Activated CD8-positive, alpha-beta T cell treated with anti-CD3 and anti-CD28 coated beads for 36 hours (primary cell): Measurements from ENCODE around the gene PARD3. TPM values are rescaled to one million over a fixed set of nuclear protein-coding genes. Genes with fewer than 3 reads are reported as not detected.

Source experiments
- ATAC-seq: fragments of 200-7000 bp; cut with Tn5 transposase; one replicate; pipeline ENCODE4 v1.10.0; 2021; ENCODE audit warnings: mild to moderate bottlenecking, moderate library complexity
- CTCF ChIA-PET: fragments of 350-600 bp; sonication (Branson Sonifier 250); formaldehyde crosslinking; loops from one replicate; lab custom pipeline; 2021; ENCODE audit warnings: antibody characterized with exemption; lab: Charles Lee
- POLR2A ChIA-PET: fragments of 350-600 bp; sonication (Branson Sonifier 250); formaldehyde crosslinking; loops from one replicate; lab custom pipeline; 2021; ENCODE audit warnings: antibody characterized with exemption; lab: Charles Lee
- DNase-seq: peaks from one replicate; pipeline ENCODE4 v3.0.0-alpha.2; 2020
- H3K27ac Mint-ChIP-seq: one replicate; pipeline ENCODE4 v1.8.0; 2021; ENCODE audit warnings: mild to moderate bottlenecking, mixed read lengths
- H3K27me3 Mint-ChIP-seq: one replicate; pipeline ENCODE4 v1.8.0; 2021; ENCODE audit warnings: mixed read lengths
- H3K36me3 Mint-ChIP-seq: one replicate; pipeline ENCODE4 v1.8.0; 2021; ENCODE audit warnings: low read depth, mixed read lengths
- H3K4me1 Mint-ChIP-seq: one replicate; pipeline ENCODE4 v1.8.0; 2021; ENCODE audit warnings: low read depth, mixed read lengths
- H3K4me3 Mint-ChIP-seq: one replicate; pipeline ENCODE4 v1.8.0; 2021; ENCODE audit warnings: mild to moderate bottlenecking, moderate library complexity, mixed read lengths
- H3K9me3 Mint-ChIP-seq: one replicate; pipeline ENCODE4 v1.8.0; 2021; ENCODE audit warnings: mixed read lengths
- CTCF ChIP-seq: fragments of 200-600 bp; IDR thresholded peaks from one replicate; pipeline ENCODE4 v1.8.0; 2022; ENCODE audit warnings: antibody characterized with exemption, mild to moderate bottlenecking
- intact Hi-C: fragments of 100-400 bp; cut with micrococcal nuclease; formaldehyde crosslinking; loops from one replicate; pipeline ENCODE4 v1.10.0; 2022
- total RNA-seq, 2 experiments: library from RNA; stranded (reverse); gene quantifications; one replicate each; pipeline ENCODE4 v1.2.3, GENCODE V29; 2021

The PARD3 gene
- total RNA-seq, 2 experiments from 2014 or later: 1.6 to 2.0 TPM

GRCh38 chr10:34187201-34187600, 627.9 kb downstream of the PARD3 start:
- no peak for TF ChIP-seq CTCF
- intact Hi-C loops: no loop called here
- ChIA-PET CTCF (no interaction called here), POLR2A (no interaction called here)
- no peaks in the 10 kb centered on the region for H3K27me3 Mint-ChIP-seq
- H3K4me1 Mint-ChIP-seq: no peaks in the 10 kb centered on the region
- H3K27ac Mint-ChIP-seq: no peak overlapping the region
- H3K9me3 Mint-ChIP-seq: no peaks in the 10 kb centered on the region
- DNase-seq (no peak), ATAC-seq (no peak)
- no peaks in the 10 kb centered on the region for H3K36me3 Mint-ChIP-seq
- H3K4me3 Mint-ChIP-seq: no peak overlapping the region

- no peaks in the 10 kb centered on the region for H3K4me1 Mint-ChIP-seq
- H3K4me3 Mint-ChIP-seq: no peak overlapping the region
- intact Hi-C loops: no loop called here
- no peak for TF ChIP-seq CTCF
- H3K36me3 Mint-ChIP-seq: no peaks in the 10 kb centered on the region
- CTCF ChIA-PET: no interaction called here
- no peak overlapping the region for H3K27ac Mint-ChIP-seq
- POLR2A ChIA-PET: no interaction called here
- DNase-seq (no peak), ATAC-seq (no peak)
- H3K9me3 Mint-ChIP-seq: no peaks in the 10 kb centered on the region
- no peaks in the 10 kb centered on the region for H3K27me3 Mint-ChIP-seq
Observed at GRCh38 chr10:34186745-34187144, 628.4 kb downstream of the PARD3 start.

GRCh38 chr10:34185998-34186397, 629.1 kb downstream of the PARD3 start:
- CTCF ChIA-PET: no interaction called here
- no peak for TF ChIP-seq CTCF
- Mint-ChIP-seq H3K27ac (no peak overlapping the region), H3K4me1 (no peaks in the 10 kb centered on the region), H3K4me3 (no peak overlapping the region), H3K36me3 (no peaks in the 10 kb centered on the region), H3K9me3 (no peaks in the 10 kb centered on the region), H3K27me3 (no peaks in the 10 kb centered on the region)
- no peak for ATAC-seq
- intact Hi-C loops: no loop called here
- POLR2A ChIA-PET: no interaction called here
- DNase-seq: no peak

GRCh38 chr10:34184939-34185386, 630.1 kb downstream of the PARD3 start:
- POLR2A ChIA-PET: no interaction called here
- intact Hi-C loops: no loop called here
- DNase-seq (no peak), ATAC-seq (no peak)
- no peak for TF ChIP-seq CTCF
- no peaks in the 10 kb centered on the region for H3K9me3 Mint-ChIP-seq
- H3K27me3 Mint-ChIP-seq: no peaks in the 10 kb centered on the region
- no peaks in the 10 kb centered on the region for H3K4me1 Mint-ChIP-seq
- no peak overlapping the region for H3K4me3 Mint-ChIP-seq
- CTCF ChIA-PET: no interaction called here
- no peaks in the 10 kb centered on the region for H3K36me3 Mint-ChIP-seq
- no peak overlapping the region for H3K27ac Mint-ChIP-seq

- ChIA-PET POLR2A (no interaction called here), CTCF (no interaction called here)
- Mint-ChIP-seq H3K4me3 (no peak overlapping the region), H3K27me3 (no peaks in the 10 kb centered on the region), H3K9me3 (no peaks in the 10 kb centered on the region), H3K27ac (no peak overlapping the region), H3K36me3 (no peaks in the 10 kb centered on the region), H3K4me1 (no peaks in the 10 kb centered on the region)
- TF ChIP-seq CTCF: no peak
- ATAC-seq (no peak), DNase-seq (no peak)
- intact Hi-C loops: no loop called here
Observed at GRCh38 chr10:34184397-34184796, 630.7 kb downstream of the PARD3 start.
